ENCODE measurements around the gene SLC25A48.

DNA sequence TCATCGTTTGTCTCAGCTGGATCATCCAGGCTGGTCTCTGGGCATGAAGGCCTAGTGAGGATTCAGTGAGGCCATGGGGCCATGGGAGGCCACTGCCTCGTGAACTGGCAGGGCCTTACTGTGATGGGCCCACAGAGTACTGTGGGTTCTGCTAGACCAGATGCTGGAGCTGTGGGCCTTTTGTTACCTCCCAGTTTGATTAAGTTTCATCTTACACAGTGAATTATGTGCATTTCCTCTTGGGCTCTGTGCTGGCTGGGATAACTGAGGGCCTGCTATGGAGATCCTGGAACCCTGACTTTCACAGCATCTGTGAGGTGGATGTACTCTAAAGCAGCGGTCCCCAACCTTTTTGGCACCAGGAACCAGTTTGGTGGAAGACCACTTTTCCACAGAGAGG is 19.7 kb upstream of the SLC25A48 start:
- TF ChIP-seq, protein P1, sequence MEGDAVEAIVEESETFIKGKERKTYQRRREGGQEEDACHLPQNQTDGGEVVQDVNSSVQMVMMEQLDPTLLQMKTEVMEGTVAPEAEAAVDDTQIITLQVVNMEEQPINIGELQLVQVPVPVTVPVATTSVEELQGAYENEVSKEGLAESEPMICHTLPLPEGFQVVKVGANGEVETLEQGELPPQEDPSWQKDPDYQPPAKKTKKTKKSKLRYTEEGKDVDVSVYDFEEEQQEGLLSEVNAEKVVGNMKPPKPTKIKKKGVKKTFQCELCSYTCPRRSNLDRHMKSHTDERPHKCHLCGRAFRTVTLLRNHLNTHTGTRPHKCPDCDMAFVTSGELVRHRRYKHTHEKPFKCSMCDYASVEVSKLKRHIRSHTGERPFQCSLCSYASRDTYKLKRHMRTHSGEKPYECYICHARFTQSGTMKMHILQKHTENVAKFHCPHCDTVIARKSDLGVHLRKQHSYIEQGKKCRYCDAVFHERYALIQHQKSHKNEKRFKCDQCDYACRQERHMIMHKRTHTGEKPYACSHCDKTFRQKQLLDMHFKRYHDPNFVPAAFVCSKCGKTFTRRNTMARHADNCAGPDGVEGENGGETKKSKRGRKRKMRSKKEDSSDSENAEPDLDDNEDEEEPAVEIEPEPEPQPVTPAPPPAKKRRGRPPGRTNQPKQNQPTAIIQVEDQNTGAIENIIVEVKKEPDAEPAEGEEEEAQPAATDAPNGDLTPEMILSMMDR (conservative IDR thresholded peaks at IDR 0.05; ENCODE audit: low read length): no peak
- no peak for TF ChIP-seq EZH2phosphoT487 (IDR thresholded peaks at IDR 0.05; ENCODE audit: borderline replicate concordance, low read depth, low read length)

All from OCI-LY7 (cell line).